NCI-H2171 (cell line): ENCODE measurements around the gene ECI1.
A peak's percentile ranks its signal among the peaks of the same experiment; 100 is the strongest.
"Not testable (repeated sequence)": the region's sequence is repeated elsewhere in the genome, so short reads cannot be mapped to it uniquely, and the experiment has no call there.

Experiments
- DNase-seq: peaks from one replicate; lab custom pipeline; 2025; lab: John Stamatoyannopoulos, UW

The ECI1 gene

GRCh38 chr16:2210386-2211365 is 40.7 kb downstream of the ECI1 start, which contains the start of gene BRICD5:
BRICD5 (minus strand) TSS chr16:2210863; CDS start chr16:2210833, 30 bp downstream.
- DNase-seq: no peak

- DNase-seq: no peak
Observed at GRCh38 chr16:2210009-2210332, 41.4 kb downstream of the ECI1 start.

DNA sequence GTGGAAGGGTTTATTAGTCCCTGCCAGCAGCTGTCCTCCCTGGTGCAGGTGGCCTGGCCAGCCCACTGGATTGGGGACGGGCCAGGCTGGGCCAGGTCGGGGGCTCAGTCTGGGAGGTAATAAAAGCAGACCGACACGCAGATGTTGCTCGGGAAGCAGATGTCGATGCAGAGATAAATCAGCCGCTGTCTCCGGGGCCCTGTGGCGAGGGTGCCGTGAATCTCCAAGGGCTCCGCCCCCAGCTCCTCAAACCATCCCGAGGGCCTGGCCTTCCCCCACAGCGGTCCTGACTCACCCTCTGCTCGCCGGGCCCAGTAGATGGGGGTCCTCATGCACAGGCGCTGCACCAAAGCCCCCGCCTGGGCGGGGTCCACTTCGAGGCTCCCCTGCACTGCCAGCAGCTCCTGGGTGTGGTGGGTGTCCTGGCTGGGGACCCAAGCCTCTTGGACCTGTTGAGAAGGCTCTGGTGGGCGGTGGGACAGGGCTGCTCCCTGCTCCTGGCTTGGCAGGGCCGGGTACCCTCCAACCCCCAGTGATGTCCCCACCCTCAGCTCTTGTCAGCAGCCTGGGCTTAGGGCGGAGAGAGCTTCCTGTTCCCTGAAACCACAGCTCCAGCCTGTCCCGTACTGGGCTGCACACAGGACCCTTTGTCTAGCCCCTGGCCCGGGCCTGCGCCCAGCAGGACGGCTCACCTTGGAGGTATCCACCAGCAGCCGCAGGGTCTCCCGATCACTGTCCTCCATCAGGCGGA is 42.0 kb downstream of the ECI1 start:
- DNase-seq: no peak

DNA sequence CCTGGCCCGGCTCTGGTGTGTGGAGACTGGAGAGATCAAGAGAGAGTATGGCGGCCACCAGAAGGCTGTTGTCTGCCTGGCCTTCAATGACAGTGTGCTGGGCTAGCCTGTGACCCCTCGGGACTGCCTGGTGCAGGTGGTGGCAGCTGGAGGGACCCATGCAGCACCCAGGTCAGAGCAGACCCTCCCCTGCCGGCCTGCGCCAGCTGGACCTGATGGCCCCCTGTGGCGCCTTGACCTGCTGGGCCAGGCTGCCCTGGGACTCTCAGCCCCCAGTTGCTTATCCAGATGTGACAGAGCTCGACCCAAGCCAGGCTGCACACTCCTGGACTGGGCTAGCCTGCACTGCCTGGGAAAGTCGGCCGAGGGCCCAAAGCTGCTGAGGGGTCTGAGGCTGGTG is 42.6 kb downstream of the ECI1 start:
- no peak for DNase-seq

DNA sequence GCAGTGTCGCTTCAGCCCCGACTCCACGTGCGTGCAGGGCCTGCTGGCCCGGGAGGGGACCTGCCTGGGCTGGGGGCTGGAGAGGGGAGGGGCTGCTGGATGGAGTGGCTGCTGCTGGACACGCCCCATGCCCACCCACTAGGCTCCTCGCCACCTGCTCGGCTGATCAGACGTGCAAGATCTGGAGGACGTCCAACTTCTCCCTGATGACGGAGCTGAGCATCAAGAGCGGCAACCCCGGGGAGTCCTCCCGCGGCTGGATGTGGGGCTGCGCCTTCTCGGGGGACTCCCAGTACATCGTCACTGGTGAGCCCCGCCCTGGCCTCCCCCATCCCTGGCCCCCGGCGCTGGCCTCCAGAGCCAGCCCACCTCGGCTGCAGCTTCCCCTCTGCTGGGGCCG is 43.1 kb downstream of the ECI1 start:
- no peak for DNase-seq

DNA sequence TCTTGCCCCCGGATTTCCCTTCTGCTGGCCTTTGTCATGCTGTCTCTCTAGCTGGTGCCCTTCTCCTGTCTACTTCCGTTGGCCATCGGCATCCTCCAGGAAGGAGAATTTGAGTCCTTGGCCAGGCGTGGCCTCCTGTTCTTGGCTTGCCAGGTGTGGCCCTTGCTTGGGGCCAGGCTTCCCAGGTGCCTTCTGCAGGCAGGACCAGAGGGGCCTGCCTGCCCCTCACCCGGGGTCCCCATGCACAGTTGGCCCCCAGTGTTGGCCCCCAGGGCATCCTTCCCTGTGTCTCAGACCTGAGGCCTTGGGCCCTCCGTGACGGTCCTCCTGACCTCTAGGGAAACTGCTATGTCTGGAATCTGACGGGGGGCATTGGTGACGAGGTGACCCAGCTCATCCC is 43.5 kb downstream of the ECI1 start:
- no peak for DNase-seq

GRCh38 chr16:2206780-2207433 is 44.5 kb downstream of the ECI1 start:
- DNase-seq: no peak

DNA sequence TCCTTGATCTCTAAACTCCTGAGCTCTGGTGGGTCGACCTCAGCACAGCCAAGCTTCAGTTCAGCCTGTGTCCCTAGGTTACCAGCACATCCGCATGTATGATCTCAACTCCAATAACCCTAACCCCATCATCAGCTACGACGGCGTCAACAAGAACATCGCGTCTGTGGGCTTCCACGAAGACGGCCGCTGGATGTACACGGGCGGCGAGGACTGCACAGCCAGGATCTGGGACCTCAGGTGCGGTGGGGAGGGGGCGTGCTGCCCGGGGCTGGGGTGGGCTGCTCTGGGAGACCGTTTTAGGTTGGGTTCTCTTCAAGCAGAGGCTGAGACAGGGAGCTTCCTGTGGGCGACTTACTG is 45.0 kb downstream of the ECI1 start:
- no peak for DNase-seq

DNA sequence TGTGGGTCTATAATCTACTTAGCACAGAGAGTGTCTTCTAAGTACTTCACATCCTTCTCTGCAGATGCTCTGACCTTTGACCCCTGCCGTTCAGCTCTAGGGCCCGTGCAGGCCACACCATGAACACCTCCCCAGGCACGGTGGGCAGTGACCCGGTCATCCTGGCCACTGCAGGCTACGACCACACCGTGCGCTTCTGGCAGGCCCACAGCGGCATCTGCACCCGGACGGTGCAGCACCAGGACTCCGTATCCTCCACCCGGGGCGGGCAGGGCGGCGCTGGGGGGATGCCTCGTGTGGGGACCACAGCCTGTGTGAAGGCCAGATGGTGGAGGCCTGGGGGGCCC is 45.4 kb downstream of the ECI1 start:
- no peak for DNase-seq

GRCh38 chr16:2205104-2205966 is 46.1 kb downstream of the ECI1 start, which contains the start of gene MLST8:
MLST8 (plus strand) TSS chr16:2205454; CDS start chr16:2206086, 632 bp downstream.
- peak; percentile 83 for DNase-seq

DNA sequence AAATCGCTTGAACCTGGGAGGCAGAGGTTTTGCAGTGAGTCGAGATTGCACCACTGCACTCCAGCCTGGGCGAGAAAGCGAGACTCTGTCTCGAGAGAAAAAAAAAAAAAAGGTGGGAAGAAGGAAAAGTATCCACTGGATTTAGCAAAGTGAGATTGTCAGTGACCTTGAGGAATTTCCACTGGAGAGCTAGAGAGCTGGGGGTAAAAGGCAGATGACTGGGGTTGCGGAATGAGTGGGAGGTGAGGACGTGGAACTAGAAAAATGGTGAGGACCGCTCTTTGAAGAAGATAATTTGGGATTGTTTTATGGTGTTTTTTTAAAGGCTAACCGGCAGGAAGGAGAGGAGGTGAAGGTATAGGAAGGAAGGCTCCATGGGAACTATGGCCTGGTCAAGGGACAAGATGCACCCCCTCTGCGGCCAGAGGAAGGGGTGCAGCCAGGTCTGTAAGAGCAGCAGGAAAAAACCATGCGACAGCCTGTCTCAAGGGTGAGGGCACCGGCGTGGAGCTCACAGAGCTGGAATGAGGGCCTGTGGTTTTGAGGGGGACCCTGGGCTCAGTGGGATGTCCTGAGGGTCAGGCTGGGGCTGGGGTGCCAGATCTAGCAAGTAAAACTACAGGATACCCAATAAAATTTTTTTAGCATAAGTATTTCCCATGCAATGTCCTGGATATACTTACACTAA is 46.8 kb downstream of the ECI1 start:
- no peak for DNase-seq

- not testable (repeated sequence) for DNase-seq
Observed at GRCh38 chr16:2203119-2203688, 48.2 kb downstream of the ECI1 start.

DNA sequence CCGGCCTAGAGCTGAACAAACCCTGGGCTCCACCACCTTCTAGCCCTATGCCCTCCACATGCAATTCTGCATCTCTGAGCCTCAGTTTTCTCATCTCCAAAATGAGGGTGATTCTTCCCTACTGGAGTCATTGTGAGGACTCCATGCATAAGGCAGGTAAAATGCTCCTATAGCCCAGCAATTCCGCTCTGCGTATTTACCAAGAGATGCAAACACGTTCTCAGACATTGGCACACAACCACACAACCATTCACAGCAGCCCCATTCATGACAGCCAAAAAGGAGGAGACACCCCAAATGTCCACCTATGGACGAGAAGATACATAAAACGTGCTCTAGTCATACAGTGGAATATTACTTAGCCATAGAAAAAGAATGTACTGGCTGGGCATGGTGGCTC is 51.1 kb downstream of the ECI1 start:
- DNase-seq: no peak

- DNase-seq: no peak
Observed at GRCh38 chr16:2199621-2200139, 51.7 kb downstream of the ECI1 start.

- no peak for DNase-seq
Observed at GRCh38 chr16:2199095-2199494, 52.3 kb downstream of the ECI1 start.

GRCh38 chr16:2198283-2198682 is 53.1 kb downstream of the ECI1 start:
- no peak for DNase-seq

GRCh38 chr16:2197765-2198164 is 53.6 kb downstream of the ECI1 start:
- no peak for DNase-seq

- no peak for DNase-seq
Observed at GRCh38 chr16:2196981-2197511, 54.3 kb downstream of the ECI1 start.

- DNase-seq: no peak
Observed at GRCh38 chr16:2196162-2196980, 55.0 kb downstream of the ECI1 start, which contains the start of gene CASKIN1. CASKIN1 (minus strand) TSS chr16:2196605; CDS start chr16:2196432, 173 bp downstream.
